Calu3 (cell line): ENCODE results near the gene PCDHB7. TPM values are rescaled to one million over a fixed set of nuclear protein-coding genes. Genes with fewer than 3 reads are reported as not detected.
"Not testable (repeated sequence)": the region's sequence is repeated elsewhere in the genome, so short reads cannot be mapped to it uniquely, and the experiment has no call there.

Experiments used
- BruUV-seq: library from RNA; stranded (reverse); fragments of 400-500 nt; replicated peaks from 2 replicates; lab custom pipeline; 2021; lab: Mats Ljungman, UMichigan
- CTCF ChIA-PET: fragments of 300-600 bp; sonication (Branson Sonifier 250); formaldehyde crosslinking; loops from one replicate; lab custom pipeline; 2022; ENCODE audit warnings: antibody characterized with exemption; lab: Charles Lee
- DNase-seq: peaks from one replicate; pipeline ENCODE4 v3.0.0; 2022
- H3K27ac Mint-ChIP-seq: one replicate; pipeline ENCODE4 v1.8.0; 2022; ENCODE audit warnings: mixed read lengths; ENCODE audit not compliant: unreplicated experiment
- H3K27me3 Mint-ChIP-seq: one replicate; pipeline ENCODE4 v1.8.0; 2022; ENCODE audit warnings: mixed read lengths; ENCODE audit not compliant: unreplicated experiment
- H3K36me3 Mint-ChIP-seq: one replicate; pipeline ENCODE4 v1.8.0; 2022; ENCODE audit warnings: mild to moderate bottlenecking, moderate library complexity, mixed read lengths; ENCODE audit not compliant: insufficient read depth, unreplicated experiment
- H3K4me1 Mint-ChIP-seq: one replicate; pipeline ENCODE4 v1.8.0; 2022; ENCODE audit warnings: mild to moderate bottlenecking, low read depth, mixed read lengths; ENCODE audit not compliant: unreplicated experiment
- H3K4me3 Mint-ChIP-seq: one replicate; pipeline ENCODE4 v1.8.0; 2022; ENCODE audit warnings: mild to moderate bottlenecking, low read depth, moderate library complexity, mixed read lengths; ENCODE audit not compliant: unreplicated experiment
- H3K9me3 Mint-ChIP-seq: one replicate; pipeline ENCODE4 v1.8.0; 2022; ENCODE audit warnings: low read depth, mixed read lengths; ENCODE audit not compliant: unreplicated experiment
- CTCF ChIP-seq: fragments of 200-600 bp; IDR thresholded peaks from one replicate; pipeline ENCODE4 v1.8.0; 2022; ENCODE audit warnings: antibody characterized with exemption; ENCODE audit not compliant: unreplicated experiment
- intact Hi-C: fragments of 100-400 bp; cut with micrococcal nuclease; formaldehyde crosslinking; loops from one replicate; pipeline ENCODE4 v1.10.0; 2022; ENCODE audit not compliant: unreplicated experiment
- total RNA-seq: library from RNA; stranded (reverse); gene quantifications from 2 replicates; pipeline ENCODE4 v1.2.3, GENCODE V29; 2022

PCDHB7 gene
- total RNA-seq, 1 experiment from 2014 or later = 0.26 TPM

GRCh38 chr5:141150993-141151325, 21.5 kb upstream of the PCDHB7 start:
- Mint-ChIP-seq H3K27ac (no peak overlapping the region), H3K9me3 (peaks cover 15% of the 10 kb centered on the region), H3K36me3 (no peaks in the 10 kb centered on the region), H3K4me1 (no peaks in the 10 kb centered on the region), H3K27me3 (no peaks in the 10 kb centered on the region), H3K4me3 (no peak overlapping the region)
- BruUV-seq = no TSS peak
- DNase-seq = no peak
- CTCF ChIA-PET = no interaction called here
- intact Hi-C loops = no loop called here
- TF ChIP-seq CTCF = no peak

GRCh38 chr5:141151632-141152031, 20.8 kb upstream of the PCDHB7 start:
- H3K27me3 Mint-ChIP-seq, BruUV-seq, H3K4me3 Mint-ChIP-seq, H3K27ac Mint-ChIP-seq, CTCF ChIA-PET, intact Hi-C loops, H3K36me3 Mint-ChIP-seq, H3K4me1 Mint-ChIP-seq, DNase-seq: not testable (repeated sequence)
- peaks cover 14% of the 10 kb centered on the region for H3K9me3 Mint-ChIP-seq

GRCh38 chr5:141152096-141152495, 20.3 kb upstream of the PCDHB7 start:
- CTCF ChIA-PET, H3K27ac Mint-ChIP-seq, H3K4me1 Mint-ChIP-seq, intact Hi-C loops, H3K36me3 Mint-ChIP-seq, DNase-seq, H3K4me3 Mint-ChIP-seq, BruUV-seq, H3K27me3 Mint-ChIP-seq: not testable (repeated sequence)
- H3K9me3 Mint-ChIP-seq = peaks cover 14% of the 10 kb centered on the region

GRCh38 chr5:141155540-141156374, 16.7 kb upstream of the PCDHB7 start:
- CTCF ChIA-PET = no interaction called here
- intact Hi-C loops = no loop called here
- BruUV-seq = no TSS peak
- no peaks in the 10 kb centered on the region for H3K4me1 Mint-ChIP-seq
- TF ChIP-seq CTCF = no peak
- no peak for DNase-seq
- no peak overlapping the region for H3K27ac Mint-ChIP-seq
- H3K27me3 Mint-ChIP-seq = no peaks in the 10 kb centered on the region
- no peaks in the 10 kb centered on the region for H3K36me3 Mint-ChIP-seq
- H3K9me3 Mint-ChIP-seq = peaks cover 13% of the 10 kb centered on the region
- no peak overlapping the region for H3K4me3 Mint-ChIP-seq

- BruUV-seq, H3K36me3 Mint-ChIP-seq, H3K27me3 Mint-ChIP-seq, intact Hi-C loops, H3K4me3 Mint-ChIP-seq, H3K27ac Mint-ChIP-seq, H3K9me3 Mint-ChIP-seq, H3K4me1 Mint-ChIP-seq, DNase-seq, CTCF ChIA-PET: not testable (repeated sequence)
These were observed 15.1 kb upstream of the PCDHB7 start for GRCh38 chr5:141157356-141157755.

GRCh38 chr5:141157901-141158300, 14.5 kb upstream of the PCDHB7 start:
- intact Hi-C loops, H3K27ac Mint-ChIP-seq, DNase-seq, H3K27me3 Mint-ChIP-seq, H3K4me1 Mint-ChIP-seq, BruUV-seq, H3K4me3 Mint-ChIP-seq, CTCF ChIA-PET, H3K9me3 Mint-ChIP-seq, H3K36me3 Mint-ChIP-seq: not testable (repeated sequence)

GRCh38 chr5:141174291-141175104, 2.1 kb downstream of the PCDHB7 start:
- DNase-seq, H3K9me3 Mint-ChIP-seq, H3K36me3 Mint-ChIP-seq, intact Hi-C loops, H3K4me1 Mint-ChIP-seq, H3K27ac Mint-ChIP-seq, BruUV-seq, H3K27me3 Mint-ChIP-seq, CTCF ChIA-PET, H3K4me3 Mint-ChIP-seq: not testable (repeated sequence)
